Stimulated activated CD8-positive, alpha-beta memory T cell treated with anti-CD3 and anti-CD28 coated beads, Interleukin-4, amount 100 ng/mL, for 48 hours (primary cell): ENCODE measurements around the gene HOXA6.

Experiments used
- DNase-seq: peaks from one replicate; pipeline ENCODE4 v3.0.0-alpha.2; 2020

HOXA6 gene

DNA sequence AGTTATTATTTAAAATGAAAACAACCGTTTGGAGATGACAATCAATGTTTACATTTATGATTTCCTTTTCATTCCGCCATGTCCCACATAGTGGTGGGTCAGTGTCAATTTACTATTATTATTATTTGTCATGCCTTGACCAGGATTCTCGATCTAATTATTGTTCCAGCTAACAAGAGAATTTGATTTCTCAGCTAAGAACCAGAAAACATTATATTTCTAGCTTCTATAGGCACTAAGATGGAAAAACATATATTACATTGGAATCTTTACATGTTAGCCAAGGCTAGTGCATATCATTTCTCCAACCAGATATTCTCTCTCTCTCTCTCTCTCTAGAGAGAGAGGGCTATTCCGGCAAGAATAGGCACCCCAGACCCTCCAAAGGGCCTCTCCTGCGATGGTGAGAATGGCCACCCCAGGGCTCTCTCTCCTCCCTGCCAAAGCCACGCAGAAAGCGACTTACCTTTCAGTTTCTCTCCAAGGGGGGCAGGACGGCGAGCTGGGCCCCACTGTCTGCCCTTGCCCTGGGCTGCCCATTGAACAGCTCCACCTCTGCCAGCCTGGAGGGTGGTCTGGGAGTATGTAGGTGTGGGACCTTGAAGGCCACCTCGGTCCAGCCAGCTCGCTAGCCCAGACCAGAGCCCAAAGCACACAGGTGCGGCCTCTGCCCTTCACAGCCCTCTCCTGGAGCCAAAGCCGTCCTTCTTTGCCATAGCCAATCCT is 2.4 kb upstream of the HOXA6 start:
- no peak for DNase-seq

GRCh38 chr7:27148756-27149641 is 1.4 kb upstream of the HOXA6 start:
- no peak for DNase-seq

DNA sequence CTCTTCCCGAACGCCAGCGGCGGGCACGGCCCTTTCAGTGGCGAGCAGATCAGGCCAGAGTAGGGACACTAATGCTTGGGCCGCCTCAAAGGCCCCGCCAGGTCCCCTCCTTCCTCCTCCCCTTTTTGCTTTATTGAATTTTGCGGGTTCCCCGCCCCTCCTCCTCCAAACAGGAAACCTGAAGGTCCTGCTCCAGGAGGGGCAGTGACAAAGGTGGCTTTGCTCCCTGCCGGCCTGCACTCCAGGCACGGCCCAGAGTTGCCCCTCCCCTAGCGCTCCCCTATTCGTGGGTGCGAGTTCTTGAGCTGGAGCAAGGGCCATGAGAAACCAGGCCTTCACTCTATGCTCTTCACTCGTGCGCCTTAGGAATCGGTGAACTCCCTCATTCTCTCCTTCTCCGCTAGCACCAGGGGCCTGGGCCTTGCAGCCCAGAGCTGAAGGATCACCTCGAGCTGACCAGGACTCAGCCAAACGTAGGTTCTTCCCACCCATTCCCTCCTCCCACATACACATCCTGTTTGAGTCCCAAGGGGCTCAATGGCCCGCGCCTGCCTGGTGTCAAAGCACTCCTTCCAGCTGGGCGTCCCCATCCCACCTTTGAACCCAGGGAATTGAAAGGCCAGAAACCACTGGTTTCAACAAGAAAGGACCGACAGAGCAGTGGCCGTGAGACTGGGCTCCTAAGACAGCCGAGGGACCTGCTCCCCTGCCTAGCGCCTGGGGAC is 619 bp upstream of the HOXA6 start:
- DNase-seq, result no peak

- no peak for DNase-seq
These were observed 929 bp downstream of the HOXA6 start for GRCh38 chr7:27146491-27147198.

DNA sequence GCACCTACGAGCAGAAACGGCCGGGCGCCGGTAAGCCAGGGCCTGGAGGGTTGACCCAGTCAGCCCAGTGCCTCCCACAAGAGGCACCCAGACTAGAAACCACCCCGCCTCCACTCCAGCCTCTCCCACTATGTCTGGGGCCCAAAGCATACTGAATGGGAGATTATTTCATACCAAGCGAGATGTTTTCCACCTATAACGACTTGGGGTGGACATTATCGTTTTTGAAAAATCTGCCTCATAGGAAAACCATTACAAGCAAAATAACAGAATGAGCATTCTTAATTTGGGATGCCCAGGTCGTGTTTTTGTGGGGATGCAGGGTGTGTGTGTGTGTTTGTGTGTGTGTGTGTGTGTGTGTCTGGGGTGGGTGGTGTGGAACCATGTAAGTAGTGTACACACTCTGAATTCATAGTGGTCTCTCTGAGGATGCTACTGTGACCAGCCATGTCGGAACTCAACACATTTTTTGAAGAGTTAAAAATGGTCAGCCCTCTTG is 1.6 kb downstream of the HOXA6 start:
- DNase-seq, result no peak

DNA sequence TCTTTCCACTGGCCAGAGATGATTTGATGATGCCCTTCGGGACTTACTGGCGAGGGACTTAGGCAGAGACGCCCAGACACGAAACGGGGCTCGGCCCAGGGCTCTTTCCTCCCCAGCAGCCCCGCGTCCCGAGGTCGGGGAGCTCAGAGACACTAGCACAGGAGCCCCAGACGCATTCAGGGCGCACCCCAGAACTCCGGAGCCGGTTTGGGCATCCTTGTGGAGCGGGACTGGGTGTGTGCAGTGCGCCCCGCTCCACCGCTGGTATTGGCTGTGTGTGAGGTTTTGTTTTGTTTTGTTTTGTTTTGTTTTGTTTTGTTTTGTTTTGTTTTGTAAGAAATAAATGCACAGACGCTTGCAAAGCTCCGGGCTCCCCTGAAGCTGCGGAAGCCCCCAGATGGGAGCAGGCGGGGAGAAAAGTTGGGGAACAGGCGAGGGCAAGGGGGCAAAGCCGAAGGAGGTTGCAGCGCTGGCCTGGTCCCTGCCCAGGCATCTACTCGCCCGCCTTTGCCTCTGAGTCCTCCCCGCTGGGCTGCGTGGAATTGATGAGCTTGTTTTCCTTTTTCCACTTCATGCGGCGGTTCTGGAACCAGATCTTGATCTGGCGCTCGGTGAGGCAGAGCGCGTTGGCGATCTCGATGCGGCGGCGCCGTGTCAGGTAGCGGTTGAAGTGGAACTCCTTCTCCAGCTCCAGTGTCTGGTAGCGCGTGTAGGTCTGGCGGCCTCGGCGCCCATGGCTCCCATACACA is 2.2 kb downstream of the HOXA6 start:
- no peak for DNase-seq

GRCh38 chr7:27144781-27145164 is 2.8 kb downstream of the HOXA6 start:
- no peak for DNase-seq

DNA sequence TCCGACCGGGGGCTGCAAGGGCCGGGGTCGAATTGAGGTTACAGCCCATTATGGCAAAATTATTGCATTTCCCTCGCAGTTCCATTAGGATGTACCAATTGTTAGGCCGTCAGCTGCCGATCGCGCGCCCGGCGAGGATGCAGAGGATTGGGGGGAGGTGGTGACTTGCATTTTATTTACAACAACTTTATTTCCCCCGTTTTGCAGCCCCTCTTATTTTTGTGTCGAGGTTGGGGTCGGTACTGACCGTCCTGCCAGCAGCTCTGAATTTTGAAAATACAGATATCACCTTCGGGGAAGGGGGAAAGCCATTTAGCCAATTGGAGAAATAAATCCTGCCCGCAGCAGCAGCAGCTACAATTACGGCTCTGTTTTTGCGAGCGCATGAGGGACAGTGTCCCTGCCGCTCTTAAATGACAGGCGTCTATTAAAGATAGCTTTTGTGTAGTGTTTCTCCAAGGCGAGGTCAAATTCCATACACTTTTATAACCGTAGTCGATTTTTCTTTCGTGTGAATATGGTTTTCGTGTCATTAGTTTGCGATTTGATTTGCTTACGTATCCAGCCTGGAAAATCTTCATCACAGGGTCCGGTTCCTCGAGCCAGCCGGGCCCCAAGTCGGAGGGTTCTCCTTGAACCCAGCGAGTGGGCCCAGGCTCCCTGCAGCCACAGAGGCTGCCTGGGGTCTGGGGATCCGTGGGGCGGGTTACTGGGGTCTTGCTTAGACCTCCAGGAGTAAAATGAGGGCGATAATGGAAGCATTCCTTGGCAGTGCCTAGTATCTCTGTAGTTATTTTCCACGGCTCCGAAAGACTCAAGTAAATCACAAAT is 3.4 kb downstream of the HOXA6 start:
- no peak for DNase-seq

- no peak for DNase-seq
These were observed 4.3 kb downstream of the HOXA6 start, which contains the start of gene HOXA5 for GRCh38 chr7:27143023-27143949. HOXA5 (minus strand) TSS chr7:27143681; CDS start chr7:27143607, 74 bp downstream.

- DNase-seq, result no peak
These were observed 5.0 kb downstream of the HOXA6 start for GRCh38 chr7:27142580-27143022.

GRCh38 chr7:27141923-27142579 is 5.5 kb downstream of the HOXA6 start:
- DNase-seq, result no peak

GRCh38 chr7:27141137-27141922 is 6.2 kb downstream of the HOXA6 start:
- no peak for DNase-seq

DNA sequence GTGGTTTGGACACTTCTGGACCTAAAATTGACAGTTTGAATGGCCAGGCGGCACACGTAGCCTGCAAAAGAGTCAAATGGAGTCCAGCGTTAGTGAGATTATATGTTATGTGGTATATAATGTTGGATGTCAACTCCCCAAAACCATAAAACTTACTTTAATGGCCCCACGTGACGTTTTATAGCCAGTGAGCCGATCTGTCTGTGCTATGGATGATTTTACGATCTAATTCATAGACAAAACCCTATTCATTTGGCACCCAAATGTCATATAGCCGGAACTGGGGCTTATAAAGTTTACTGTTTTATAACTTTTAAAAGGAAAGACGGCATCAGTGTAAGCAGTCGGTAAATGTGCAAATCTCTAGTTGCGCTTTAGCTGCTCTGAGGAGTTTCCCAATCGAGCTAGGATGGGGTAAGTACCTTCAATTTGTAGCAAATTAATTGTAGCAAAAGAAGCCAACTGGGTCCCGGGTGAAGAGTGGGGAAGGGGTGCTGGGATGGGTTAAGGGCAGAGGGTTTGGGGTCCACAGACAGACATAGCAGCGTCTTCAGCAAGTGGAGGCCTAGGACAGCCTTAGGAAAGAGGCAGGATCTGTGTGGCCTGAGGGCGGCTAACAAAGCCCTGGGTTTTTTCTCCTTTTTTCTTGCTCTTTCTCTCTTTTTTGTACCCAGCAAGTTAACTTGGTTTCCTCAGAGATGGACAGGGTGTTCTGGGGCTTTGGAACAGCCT is 7.3 kb downstream of the HOXA6 start:
- DNase-seq, result no peak

- DNase-seq, result no peak
These were observed 8.0 kb downstream of the HOXA6 start for GRCh38 chr7:27139334-27140125.

- DNase-seq, result no peak
These were observed 8.6 kb downstream of the HOXA6 start for GRCh38 chr7:27138985-27139333.

GRCh38 chr7:27138472-27138871 is 9.1 kb downstream of the HOXA6 start:
- no peak for DNase-seq
